ENCODE results near the gene SYNCRIP.
A peak's percentile ranks its signal among the peaks of the same experiment; 100 is the strongest.
"Not testable (repeated sequence)": the region's sequence is repeated elsewhere in the genome, so short reads cannot be mapped to it uniquely, and the experiment has no call there.

The SYNCRIP gene

GRCh38 chr6:85593438-85594196 is 49.1 kb downstream of the SYNCRIP start, which contains the start of gene SNX14:
Gene SNX14 (minus strand): TSS chr6:85593858. CDS start chr6:85593718, 140 bp downstream.
- DNase-seq, result peak; percentile 91

GRCh38 chr6:85592033-85592432 is 50.7 kb downstream of the SYNCRIP start:
- no peak for DNase-seq

GRCh38 chr6:85591207-85591606 is 51.5 kb downstream of the SYNCRIP start:
- DNase-seq, result no peak

- no peak for DNase-seq
Measured at GRCh38 chr6:85585741-85586140, 56.9 kb downstream of the SYNCRIP start.

GRCh38 chr6:85582832-85583231 is 59.9 kb downstream of the SYNCRIP start:
- DNase-seq, result not testable (repeated sequence)

GRCh38 chr6:85581572-85581971 is 61.1 kb downstream of the SYNCRIP start:
- DNase-seq, result no peak

- DNase-seq, result no peak
Measured at GRCh38 chr6:85580878-85581267, 61.8 kb downstream of the SYNCRIP start.

GRCh38 chr6:85580118-85580877 is 62.4 kb downstream of the SYNCRIP start:
- DNase-seq, result no peak

GRCh38 chr6:85579581-85579980 is 63.1 kb downstream of the SYNCRIP start:
- DNase-seq, result no peak

- DNase-seq, result no peak
Measured at GRCh38 chr6:85576476-85576875, 66.2 kb downstream of the SYNCRIP start.

- no peak for DNase-seq
Measured at GRCh38 chr6:85574932-85575598, 67.6 kb downstream of the SYNCRIP start.

- DNase-seq, result no peak
Measured at GRCh38 chr6:85569323-85569722, 73.4 kb downstream of the SYNCRIP start.

GRCh38 chr6:85568411-85568810 is 74.3 kb downstream of the SYNCRIP start:
- DNase-seq, result no peak

GRCh38 chr6:85565736-85566135 is 77.0 kb downstream of the SYNCRIP start:
- DNase-seq, result no peak

- DNase-seq, result not testable (repeated sequence)
Measured at GRCh38 chr6:85564223-85564622, 78.5 kb downstream of the SYNCRIP start.
